ENCODE data around the gene KLK3. TPM values are rescaled to one million over a fixed set of nuclear protein-coding genes. Genes with fewer than 3 reads are reported as not detected.

KLK3 gene
- total and polyA plus RNA-seq, 2 of the 8 experiments (the other 6 are each of a cell fraction or from before 2014, with no cell fraction given) = 0.08 TPM; not detected in 1

DNA sequence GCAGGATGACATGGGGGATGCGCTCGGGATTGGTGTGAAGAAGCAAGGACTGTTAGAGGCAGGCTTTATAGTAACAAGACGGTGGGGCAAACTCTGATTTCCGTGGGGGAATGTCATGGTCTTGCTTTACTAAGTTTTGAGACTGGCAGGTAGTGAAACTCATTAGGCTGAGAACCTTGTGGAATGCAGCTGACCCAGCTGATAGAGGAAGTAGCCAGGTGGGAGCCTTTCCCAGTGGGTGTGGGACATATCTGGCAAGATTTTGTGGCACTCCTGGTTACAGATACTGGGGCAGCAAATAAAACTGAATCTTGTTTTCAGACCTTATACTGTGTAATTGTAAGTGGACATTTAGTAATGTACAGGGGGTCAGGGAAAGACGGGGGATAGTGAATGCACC, 25.5 kb downstream of the KLK3 start:
- POLR2A ChIA-PET (ENCODE audit: partially characterized antibody) = no interaction called here
- Histone ChIP-seq H3K4me3 (ENCODE audit: extremely low read depth in 1 of 4, insufficient read depth in 2 of 4, low read depth in 3 of 4, low read length in 4 of 4) (no peak overlapping the region), H3K27me3 (replicated peaks in 1 of 4; ENCODE audit: control insufficient read depth in 3 of 4, extremely low read depth in 1 of 4, insufficient read depth in 3 of 4, low read length in 3 of 4) (peaks cover 0 to 3% (median under 1%) of the 10 kb centered on the region in 4 experiments; a peak in 4 of 7 replicates), H2BK15ac (ENCODE audit: low read length) (no peak overlapping the region), H3K4me2 (ENCODE audit: insufficient read depth in 1 of 2, low read depth in 2 of 2, low read length in 2 of 2) (no peak overlapping the region), H4K20me1 (replicated peaks in 1 of 2; ENCODE audit: control insufficient read depth in 1 of 2, insufficient read depth in 2 of 2, low read length in 2 of 2) (no peaks in the 10 kb centered on the region), H4K8ac (ENCODE audit: extremely low read depth, insufficient read depth, low read length) (no peak overlapping the region), H2AFZ (ENCODE audit: low read length) (no peak overlapping the region), H3K9me3 (ENCODE audit: insufficient read depth in 2 of 2, low read depth in 1 of 2, low read length in 1 of 2) (no peaks in the 10 kb centered on the region), H3K4ac (replicated peaks; ENCODE audit: insufficient read length, low read depth, low read length) (no peak overlapping the region), H2BK120ac (replicated peaks; ENCODE audit: low read depth, low read length) (no peak overlapping the region), H4K91ac (replicated peaks; ENCODE audit: insufficient read length, low read length) (no peak overlapping the region), H2AK5ac (ENCODE audit: low read depth, low read length) (no peak overlapping the region), H3K79me1 (ENCODE audit: low read depth, low read length) (no peaks in the 10 kb centered on the region), H3K18ac (ENCODE audit: extremely low read depth, low read length) (no peak overlapping the region), H2BK12ac (ENCODE audit: low read depth, low read length) (no peak overlapping the region), H3K23ac (ENCODE audit: insufficient read length) (no peak overlapping the region), H3K14ac (ENCODE audit: insufficient read length) (no peak overlapping the region), H3K36me3 (ENCODE audit: control insufficient read depth in 2 of 4, insufficient read depth in 4 of 4, low read length in 3 of 4) (no peaks in the 10 kb centered on the region), H3K56ac (replicated peaks; ENCODE audit: insufficient read length, low read depth, low read length) (no peak overlapping the region), H3K23me2 (ENCODE audit: low read depth, low read length) (no peaks in the 10 kb centered on the region), H3K79me2 (ENCODE audit: control insufficient read depth in 1 of 2, insufficient read depth in 2 of 2, low read length in 2 of 2) (no peaks in the 10 kb centered on the region), H4K5ac (ENCODE audit: insufficient read length, low read depth, low read length) (no peak overlapping the region), H3K4me1 (replicated peaks in 1 of 4; ENCODE audit: control insufficient read depth in 3 of 4, insufficient read depth in 4 of 4, low read length in 3 of 4) (peaks cover 0 to 12% (median 3%) of the 10 kb centered on the region in 4 experiments; a peak in 3 of 7 replicates), H3K9ac (replicated peaks in 1 of 4; ENCODE audit: extremely low read depth in 1 of 4, low read depth in 3 of 4, low read length in 3 of 4) (no peak overlapping the region), H2BK20ac (ENCODE audit: low read length) (no peak overlapping the region), H3K27ac (ENCODE audit: low read depth, low read length) (no peak overlapping the region), H2BK5ac (ENCODE audit: low read depth, low read length) (no peak overlapping the region)
- DNase-seq (ENCODE audit: low read depth in 1 of 2, low spot score in 2 of 2) (no peak), FAIRE-seq (no peak)
- CTCF ChIA-PET (ENCODE audit: partially characterized antibody) = no interaction called here
- 86% methylated on average over 5 of the region's 5 CpGs; no CpG with 5 or more reads in 1 of the 2 experiments for WGBS, 2 experiments (ENCODE audit: extremely low coverage in 1 of 2, insufficient coverage in 1 of 2, insufficient read length in 1 of 2, insufficient replicate concordance in 2 of 2, low coverage in 1 of 2, low lambda C conversion rate in 2 of 2, missing lambda C conversion rate in 1 of 2)
- no peak for TF ChIP-seq CHD1 (IDR thresholded peaks at IDR 0.05; ENCODE audit: low read depth, low read length)
- TF ChIP-seq, protein P1, sequence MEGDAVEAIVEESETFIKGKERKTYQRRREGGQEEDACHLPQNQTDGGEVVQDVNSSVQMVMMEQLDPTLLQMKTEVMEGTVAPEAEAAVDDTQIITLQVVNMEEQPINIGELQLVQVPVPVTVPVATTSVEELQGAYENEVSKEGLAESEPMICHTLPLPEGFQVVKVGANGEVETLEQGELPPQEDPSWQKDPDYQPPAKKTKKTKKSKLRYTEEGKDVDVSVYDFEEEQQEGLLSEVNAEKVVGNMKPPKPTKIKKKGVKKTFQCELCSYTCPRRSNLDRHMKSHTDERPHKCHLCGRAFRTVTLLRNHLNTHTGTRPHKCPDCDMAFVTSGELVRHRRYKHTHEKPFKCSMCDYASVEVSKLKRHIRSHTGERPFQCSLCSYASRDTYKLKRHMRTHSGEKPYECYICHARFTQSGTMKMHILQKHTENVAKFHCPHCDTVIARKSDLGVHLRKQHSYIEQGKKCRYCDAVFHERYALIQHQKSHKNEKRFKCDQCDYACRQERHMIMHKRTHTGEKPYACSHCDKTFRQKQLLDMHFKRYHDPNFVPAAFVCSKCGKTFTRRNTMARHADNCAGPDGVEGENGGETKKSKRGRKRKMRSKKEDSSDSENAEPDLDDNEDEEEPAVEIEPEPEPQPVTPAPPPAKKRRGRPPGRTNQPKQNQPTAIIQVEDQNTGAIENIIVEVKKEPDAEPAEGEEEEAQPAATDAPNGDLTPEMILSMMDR (IDR thresholded peaks at IDR 0.05; ENCODE audit: control extremely low read depth in 1 of 3, insufficient read depth in 1 of 3, low read depth in 1 of 3, low read length in 3 of 3) = no peak

All from H1 (cell line).